Activated T-helper 1 cell treated with anti-CD3 and anti-CD28 coated beads, Interleukin-12 subunit alpha, Interleukin-12 subunit beta, Interleukin-2, Interleukin-4 antibody, amounts not matched to agents 30 ng/mL and 10 ng/mL and 1 ng/mL, durations not matched to agents 14 hours and 24 hours and 36 hours (primary cell): ENCODE data around the gene SLC9A3. TPM values are rescaled to one million over a fixed set of nuclear protein-coding genes. Genes with fewer than 3 reads are reported as not detected.

Experiments
- DNase-seq: peaks from one replicate; pipeline ENCODE4 v3.0.0; 2021; ENCODE audit warnings: low spot score
- H3K27ac Mint-ChIP-seq: one replicate; pipeline ENCODE4 v1.8.0; 2021; ENCODE audit warnings: mild to moderate bottlenecking, mixed read lengths
- H3K27me3 Mint-ChIP-seq: one replicate; pipeline ENCODE4 v1.8.0; 2022; ENCODE audit warnings: mild to moderate bottlenecking, moderate library complexity, mixed read lengths; ENCODE audit not compliant: insufficient read depth
- H3K36me3 Mint-ChIP-seq: one replicate; pipeline ENCODE4 v1.8.0; 2021; ENCODE audit warnings: low read depth, mixed read lengths
- H3K4me1 Mint-ChIP-seq: one replicate; pipeline ENCODE4 v1.8.0; 2021; ENCODE audit warnings: low read depth, mixed read lengths
- H3K4me3 Mint-ChIP-seq: one replicate; pipeline ENCODE4 v1.8.0; 2021; ENCODE audit warnings: mild to moderate bottlenecking, moderate library complexity, mixed read lengths
- H3K9me3 Mint-ChIP-seq: one replicate; pipeline ENCODE4 v1.8.0; 2021; ENCODE audit warnings: mixed read lengths
- intact Hi-C: fragments of 100-400 bp; cut with micrococcal nuclease; formaldehyde crosslinking; loops from one replicate; pipeline ENCODE4 v1.15.1; 2024
- total RNA-seq: library from RNA; stranded (reverse); gene quantifications from 2 replicates; pipeline ENCODE4 v1.2.3, GENCODE V29; 2022

Gene SLC9A3
- total RNA-seq, 1 donor from 2014 or later: 3.0 TPM

GRCh38 chr5:452978-453710 lies 71.1 kb downstream of the SLC9A3 start:
- DNase-seq: no peak
- intact Hi-C loops: no loop called here
- H3K27me3 Mint-ChIP-seq: no peaks in the 10 kb centered on the region
- H3K4me3 Mint-ChIP-seq: peak overlapping the region; percentile 51
- peak overlapping the region; percentile 78 for H3K27ac Mint-ChIP-seq
- peaks cover 58% of the 10 kb centered on the region for H3K4me1 Mint-ChIP-seq
- peaks cover 81% of the 10 kb centered on the region for H3K36me3 Mint-ChIP-seq
- peaks cover 38% of the 10 kb centered on the region for H3K9me3 Mint-ChIP-seq

- intact Hi-C loops: loop anchor here (1.0 kb wide), 1 partner anchor 9 kb away; the partner anchor contains the start of gene EXOC3
- Mint-ChIP-seq H3K36me3 (peaks cover 81% of the 10 kb centered on the region), H3K4me1 (peaks cover 52% of the 10 kb centered on the region), H3K27me3 (no peaks in the 10 kb centered on the region), H3K27ac (peak overlapping the region; percentile 2), H3K9me3 (peaks cover 38% of the 10 kb centered on the region), H3K4me3 (no peak overlapping the region)
- DNase-seq: no peak
These were observed 72.4 kb downstream of the SLC9A3 start for GRCh38 chr5:451587-452458.

GRCh38 chr5:449151-449550 lies 75.1 kb downstream of the SLC9A3 start:
- DNase-seq: no peak
- peak overlapping the region; percentile 7 for H3K27ac Mint-ChIP-seq
- peaks cover 54% of the 10 kb centered on the region for H3K4me1 Mint-ChIP-seq
- H3K27me3 Mint-ChIP-seq: no peaks in the 10 kb centered on the region
- peaks cover 82% of the 10 kb centered on the region for H3K36me3 Mint-ChIP-seq
- H3K4me3 Mint-ChIP-seq: no peak overlapping the region
- intact Hi-C loops: loop anchor here (10.0 kb wide), 1 partner anchor 166 kb away; the partner anchor contains the start of gene CEP72
- peaks cover 38% of the 10 kb centered on the region for H3K9me3 Mint-ChIP-seq

- H3K4me1 Mint-ChIP-seq: peaks cover 51% of the 10 kb centered on the region
- H3K27ac Mint-ChIP-seq: no peak overlapping the region
- H3K36me3 Mint-ChIP-seq: peaks cover 78% of the 10 kb centered on the region
- peaks cover 38% of the 10 kb centered on the region for H3K9me3 Mint-ChIP-seq
- no peaks in the 10 kb centered on the region for H3K27me3 Mint-ChIP-seq
- intact Hi-C loops: loop anchor here (10.0 kb wide), 1 partner anchor 166 kb away; the partner anchor contains the start of gene CEP72
- no peak overlapping the region for H3K4me3 Mint-ChIP-seq
- DNase-seq: no peak
These were observed 75.5 kb downstream of the SLC9A3 start for GRCh38 chr5:448766-449090.

- intact Hi-C loops: loop anchor here (10.0 kb wide), 1 partner anchor 167 kb away; the partner anchor contains the start of gene CEP72
- Mint-ChIP-seq H3K9me3 (peaks cover 32% of the 10 kb centered on the region), H3K4me3 (no peak overlapping the region), H3K4me1 (peaks cover 46% of the 10 kb centered on the region), H3K36me3 (peaks cover 73% of the 10 kb centered on the region), H3K27me3 (no peaks in the 10 kb centered on the region), H3K27ac (no peak overlapping the region)
- no peak for DNase-seq
These were observed 76.0 kb downstream of the SLC9A3 start for GRCh38 chr5:448061-448765.

GRCh38 chr5:447501-447900 lies 76.7 kb downstream of the SLC9A3 start:
- Mint-ChIP-seq H3K27ac (no peak overlapping the region), H3K36me3 (peaks cover 67% of the 10 kb centered on the region), H3K27me3 (peaks cover 2% of the 10 kb centered on the region), H3K4me3 (no peak overlapping the region), H3K9me3 (peaks cover 25% of the 10 kb centered on the region), H3K4me1 (peaks cover 39% of the 10 kb centered on the region)
- intact Hi-C loops: loop anchor here (2.0 to 10.0 kb wide), 2 partner anchors 25 to 167 kb away; partner anchors contain the start of gene CEP72
- no peak for DNase-seq

- Mint-ChIP-seq H3K4me1 (peaks cover 36% of the 10 kb centered on the region), H3K27me3 (peaks cover 3% of the 10 kb centered on the region), H3K9me3 (peaks cover 19% of the 10 kb centered on the region), H3K27ac (peak overlapping the region; percentile 40), H3K4me3 (no peak overlapping the region), H3K36me3 (peaks cover 62% of the 10 kb centered on the region)
- no peak for DNase-seq
- intact Hi-C loops: loop anchor here (2.0 to 10.0 kb wide), 2 partner anchors 26 to 168 kb away; partner anchors contain the start of gene CEP72
These were observed 77.4 kb downstream of the SLC9A3 start for GRCh38 chr5:446883-447263.

GRCh38 chr5:446066-446882 lies 78.0 kb downstream of the SLC9A3 start:
- peaks cover 36% of the 10 kb centered on the region for H3K4me1 Mint-ChIP-seq
- no peak overlapping the region for H3K27ac Mint-ChIP-seq
- H3K27me3 Mint-ChIP-seq: peaks cover 3% of the 10 kb centered on the region
- no peak for DNase-seq
- peaks cover 56% of the 10 kb centered on the region for H3K36me3 Mint-ChIP-seq
- peaks cover 13% of the 10 kb centered on the region for H3K9me3 Mint-ChIP-seq
- intact Hi-C loops: loop anchor here (2.0 to 10.0 kb wide), 2 partner anchors 27 to 169 kb away; partner anchors contain the start of gene CEP72
- no peak overlapping the region for H3K4me3 Mint-ChIP-seq

GRCh38 chr5:445591-445990 lies 78.7 kb downstream of the SLC9A3 start:
- intact Hi-C loops: loop anchor here (10.0 kb wide), 1 partner anchor 169 kb away; the partner anchor contains the start of gene CEP72
- Mint-ChIP-seq H3K27me3 (peaks cover 3% of the 10 kb centered on the region), H3K27ac (no peak overlapping the region), H3K9me3 (peaks cover 6% of the 10 kb centered on the region), H3K36me3 (peaks cover 49% of the 10 kb centered on the region), H3K4me3 (peak overlapping the region; percentile 5), H3K4me1 (peaks cover 36% of the 10 kb centered on the region)
- DNase-seq: no peak

- Mint-ChIP-seq H3K4me3 (peak overlapping the region; percentile 97), H3K9me3 (no peaks in the 10 kb centered on the region), H3K27me3 (peaks cover 3% of the 10 kb centered on the region), H3K36me3 (peaks cover 35% of the 10 kb centered on the region), H3K27ac (peak overlapping the region; percentile 59), H3K4me1 (peaks cover 29% of the 10 kb centered on the region)
- no peak for DNase-seq
- intact Hi-C loops: loop anchor here (5.0 to 10.0 kb wide), 3 partner anchors 112 to 227 kb away; partner anchors contain the start of genes CCDC127, CEP72 and SDHA
These were observed 80.0 kb downstream of the SLC9A3 start for GRCh38 chr5:444226-444625.

GRCh38 chr5:443239-444151 lies 80.8 kb downstream of the SLC9A3 start:
- Mint-ChIP-seq H3K4me1 (peaks cover 21% of the 10 kb centered on the region), H3K9me3 (no peaks in the 10 kb centered on the region), H3K27me3 (peaks cover 3% of the 10 kb centered on the region), H3K4me3 (peak overlapping the region; percentile 97), H3K36me3 (peaks cover 28% of the 10 kb centered on the region), H3K27ac (peak overlapping the region; percentile 65)
- intact Hi-C loops: loop anchor here (1.0 to 10.0 kb wide), 6 partner anchors 8 to 226 kb away; partner anchors contain the start of genes CCDC127, CEP72, PDCD6 and SDHA
- no peak for DNase-seq
